SHP77 treated with DMSO at 0.1 percent for 48 hours (cell line): Measurements from ENCODE around the gene PIWIL1.

Source experiments
- DNase-seq: peaks from one replicate; lab custom pipeline; 2025; lab: John Stamatoyannopoulos, UW

PIWIL1 gene

GRCh38 chr12:130337488-130338303, at the start of gene PIWIL1:
Gene PIWIL1, plus strand, starts transcription at chr12:130337887. Its CDS starts 4,705 bp downstream, at chr12:130342592.
- DNase-seq = no peak

GRCh38 chr12:130288206-130288605, 49.5 kb upstream of the PIWIL1 start:
- DNase-seq = no peak

GRCh38 chr12:130288691-130289090, 49.0 kb upstream of the PIWIL1 start:
- no peak for DNase-seq

GRCh38 chr12:130290114-130290513, 47.6 kb upstream of the PIWIL1 start:
- DNase-seq = no peak

GRCh38 chr12:130298322-130299021, 39.2 kb upstream of the PIWIL1 start:
- DNase-seq = no peak

- DNase-seq = no peak
Measured at GRCh38 chr12:130299574-130299973, 38.1 kb upstream of the PIWIL1 start.

- DNase-seq = no peak
Measured at GRCh38 chr12:130300090-130300489, 37.6 kb upstream of the PIWIL1 start.

GRCh38 chr12:130300737-130301535, 36.8 kb upstream of the PIWIL1 start:
- no peak for DNase-seq

- no peak for DNase-seq
Measured at GRCh38 chr12:130301559-130301958, 36.1 kb upstream of the PIWIL1 start.

- DNase-seq = no peak
Measured at GRCh38 chr12:130303781-130304180, 33.9 kb upstream of the PIWIL1 start.

GRCh38 chr12:130307859-130308258, 29.8 kb upstream of the PIWIL1 start:
- DNase-seq = no peak

GRCh38 chr12:130308393-130308792, 29.3 kb upstream of the PIWIL1 start:
- no peak for DNase-seq

- no peak for DNase-seq
Measured at GRCh38 chr12:130316251-130316650, 21.4 kb upstream of the PIWIL1 start.

GRCh38 chr12:130320536-130320935, 17.2 kb upstream of the PIWIL1 start:
- no peak for DNase-seq

GRCh38 chr12:130322263-130322662, 15.4 kb upstream of the PIWIL1 start:
- no peak for DNase-seq

- DNase-seq = no peak
Measured at GRCh38 chr12:130330685-130331084, 7.0 kb upstream of the PIWIL1 start.

- no peak for DNase-seq
Measured at GRCh38 chr12:130331146-130331545, 6.5 kb upstream of the PIWIL1 start.

- no peak for DNase-seq
Measured at GRCh38 chr12:130333341-130333740, 4.3 kb upstream of the PIWIL1 start.

GRCh38 chr12:130334399-130334798, 3.3 kb upstream of the PIWIL1 start:
- no peak for DNase-seq

GRCh38 chr12:130334937-130335336, 2.8 kb upstream of the PIWIL1 start:
- DNase-seq = no peak

GRCh38 chr12:130335517-130336392, 1.9 kb upstream of the PIWIL1 start:
- DNase-seq = peak; percentile 34
